GM18907 (cell line): ENCODE results near the gene BCKDHB.

ENCODE experiments used
- ATAC-seq: cut with Tn5 transposase; IDR thresholded peaks from one replicate; pipeline ENCODE4 v1.9.1; 2021; ENCODE audit warnings: mild to moderate bottlenecking, moderate library complexity; ENCODE audit not compliant: unreplicated experiment

BCKDHB gene

GRCh38 chr6:80321011-80321410, 214.5 kb downstream of the BCKDHB start:
- no peak for ATAC-seq

- no peak for ATAC-seq
Measured at GRCh38 chr6:80325742-80326141, 219.3 kb downstream of the BCKDHB start.

GRCh38 chr6:80328652-80329051, 222.2 kb downstream of the BCKDHB start:
- ATAC-seq: no peak

- ATAC-seq: no peak
Measured at GRCh38 chr6:80329496-80329895, 223.0 kb downstream of the BCKDHB start.

GRCh38 chr6:80330961-80331360, 224.5 kb downstream of the BCKDHB start:
- no peak for ATAC-seq

GRCh38 chr6:80331522-80331921, 225.1 kb downstream of the BCKDHB start:
- ATAC-seq: no peak

- ATAC-seq: no peak
Measured at GRCh38 chr6:80331974-80332373, 225.5 kb downstream of the BCKDHB start.

GRCh38 chr6:80333342-80333741, 226.9 kb downstream of the BCKDHB start:
- ATAC-seq: no peak

- no peak for ATAC-seq
Measured at GRCh38 chr6:80335121-80335531, 228.7 kb downstream of the BCKDHB start.

- ATAC-seq: no peak
Measured at GRCh38 chr6:80336911-80337310, 230.4 kb downstream of the BCKDHB start.

- peak; percentile 97 for ATAC-seq
Measured at GRCh38 chr6:80338201-80338836, 231.8 kb downstream of the BCKDHB start.

GRCh38 chr6:80339421-80339820, 232.9 kb downstream of the BCKDHB start:
- no peak for ATAC-seq

GRCh38 chr6:80340280-80340679, 233.8 kb downstream of the BCKDHB start:
- ATAC-seq: no peak

GRCh38 chr6:80340686-80341085, 234.2 kb downstream of the BCKDHB start:
- ATAC-seq: no peak

GRCh38 chr6:80341330-80341729, 234.9 kb downstream of the BCKDHB start:
- ATAC-seq: no peak

- ATAC-seq: no peak
Measured at GRCh38 chr6:80343511-80343910, 237.0 kb downstream of the BCKDHB start.

- ATAC-seq: no peak
Measured at GRCh38 chr6:80347101-80347500, 240.6 kb downstream of the BCKDHB start.

- ATAC-seq: no peak
Measured at GRCh38 chr6:80348263-80348662, 241.8 kb downstream of the BCKDHB start.

GRCh38 chr6:80356000-80356399, 249.5 kb downstream of the BCKDHB start:
- no peak for ATAC-seq

- no peak for ATAC-seq
Measured at GRCh38 chr6:80356545-80356944, 250.1 kb downstream of the BCKDHB start.

- ATAC-seq: no peak
Measured at GRCh38 chr6:80357081-80357480, 250.6 kb downstream of the BCKDHB start.

GRCh38 chr6:80357674-80358073, 251.2 kb downstream of the BCKDHB start:
- ATAC-seq: no peak

GRCh38 chr6:80363501-80364122, 257.1 kb downstream of the BCKDHB start:
- no peak for ATAC-seq
